BLaER1 (cell line): ENCODE data around the gene ABLIM2.

Experiments used
- H3K27ac ChIP-seq: shearing (Covaris generic); formaldehyde crosslinking; 2 replicates; pipeline ENCODE4 v1.8.1; 2022
- H3K27me3 ChIP-seq: shearing (Covaris generic); formaldehyde crosslinking; 2 replicates; pipeline ENCODE4 v1.8.1; 2022
- H3K36me3 ChIP-seq: shearing (Covaris generic); formaldehyde crosslinking; 2 replicates; pipeline ENCODE4 v1.8.1; 2022
- H3K4me1 ChIP-seq: shearing (Covaris generic); formaldehyde crosslinking; 2 replicates; pipeline ENCODE4 v1.8.1; 2022
- H3K4me2 ChIP-seq: shearing (Covaris generic); formaldehyde crosslinking; 2 replicates; pipeline ENCODE4 v1.8.1; 2022
- H3K4me3 ChIP-seq: shearing (Covaris generic); formaldehyde crosslinking; 2 replicates; pipeline ENCODE4 v1.8.1; 2022
- H3K9ac ChIP-seq: shearing (Covaris generic); formaldehyde crosslinking; 2 replicates; pipeline ENCODE4 v1.8.1; 2022
- H3K9me3 ChIP-seq: shearing (Covaris generic); formaldehyde crosslinking; 2 replicates; pipeline ENCODE4 v1.8.1; 2022
- H4K20me1 ChIP-seq: shearing (Covaris generic); formaldehyde crosslinking; 2 replicates; pipeline ENCODE4 v1.8.1; 2022
- Cebpa-rat ChIP-seq: shearing (Covaris generic); IDR thresholded peaks from 2 replicates; pipeline ENCODE4 v1.8.1; 2022

ABLIM2 gene

DNA sequence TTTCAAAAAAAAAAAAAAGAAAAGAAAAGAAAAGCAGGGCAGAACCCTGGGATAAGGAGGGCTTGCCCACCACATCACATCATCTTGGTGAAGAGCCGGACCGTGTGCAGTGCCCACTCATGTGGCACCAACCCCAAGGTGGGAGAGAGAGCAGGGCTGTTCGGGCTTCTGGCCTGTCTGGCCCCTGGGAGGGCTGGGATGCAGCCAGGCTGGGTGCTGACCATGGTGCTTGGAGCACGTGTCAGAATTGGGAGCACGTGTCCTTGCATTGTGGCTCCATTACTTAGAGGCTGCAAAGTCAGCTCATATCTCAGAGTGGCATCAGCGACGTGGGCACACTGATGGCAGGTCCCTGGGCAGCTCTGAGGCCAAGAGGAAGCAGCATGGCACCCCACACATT, 118.0 kb downstream of the ABLIM2 start:
- Histone ChIP-seq H3K36me3 (no peaks in the 10 kb centered on the region), H3K9ac (no peak overlapping the region), H4K20me1 (peaks cover 28% of the 10 kb centered on the region), H3K4me2 (peak overlapping the region; percentile 96), H3K27ac (peak overlapping the region; percentile 64), H3K9me3 (no peaks in the 10 kb centered on the region), H3K27me3 (0 out of 2 replicates have a peak, but pooled peaks cover 8% of the 10 kb centered on the region), H3K4me3 (no peak overlapping the region), H3K4me1 (peaks cover 100% of the 10 kb centered on the region)
- TF ChIP-seq Cebpa-rat, result no peak

DNA sequence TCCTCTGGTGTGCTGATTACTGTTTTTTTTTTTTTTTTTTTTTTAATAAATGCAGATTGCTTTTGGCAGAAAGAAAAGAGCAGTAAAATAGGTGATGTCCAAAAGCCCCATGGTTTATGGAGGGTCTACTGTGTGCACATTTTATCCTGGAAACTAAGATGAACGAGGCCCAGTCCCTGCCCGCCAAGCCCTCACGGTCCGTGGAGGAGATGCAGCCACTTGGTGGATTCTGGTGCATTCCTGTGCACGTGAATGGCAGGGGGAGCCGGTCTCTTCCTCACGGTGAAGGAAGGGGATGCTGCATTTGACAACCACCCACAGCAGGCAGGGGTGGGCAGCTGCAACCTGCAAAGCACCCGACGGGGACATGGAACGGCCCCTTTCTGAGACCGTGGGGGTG, 118.8 kb downstream of the ABLIM2 start:
- no peak overlapping the region for H3K4me3 ChIP-seq
- TF ChIP-seq Cebpa-rat, result no peak
- H3K9me3 ChIP-seq, result no peaks in the 10 kb centered on the region
- H3K27me3 ChIP-seq, result 0 out of 2 replicates have a peak, but pooled peaks cover 8% of the 10 kb centered on the region
- no peak overlapping the region for H3K9ac ChIP-seq
- H3K27ac ChIP-seq, result no peak overlapping the region
- H3K4me2 ChIP-seq, result peak overlapping the region; percentile 96
- peaks cover 100% of the 10 kb centered on the region for H3K4me1 ChIP-seq
- peaks cover 31% of the 10 kb centered on the region for H4K20me1 ChIP-seq
- H3K36me3 ChIP-seq, result no peaks in the 10 kb centered on the region

DNA sequence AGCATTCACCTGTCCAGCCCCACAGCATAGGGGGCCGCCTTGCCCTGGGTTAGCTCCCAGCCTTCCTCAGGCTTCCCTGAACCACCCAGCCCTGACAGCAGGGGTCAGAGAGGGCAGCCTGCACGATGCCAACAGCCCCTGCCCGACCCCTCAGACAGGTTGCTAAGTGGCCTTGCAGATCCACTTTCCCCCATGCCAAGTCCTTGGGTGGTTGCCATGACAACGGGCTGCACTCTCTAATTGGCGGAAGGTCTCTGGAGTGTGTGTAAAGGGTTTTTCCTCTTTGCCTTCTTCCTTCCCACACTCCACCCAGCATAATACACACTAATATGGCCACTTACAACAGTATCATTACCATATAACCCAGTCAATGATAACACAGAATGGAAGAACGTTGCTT, 119.3 kb downstream of the ABLIM2 start:
- peaks cover 31% of the 10 kb centered on the region for H4K20me1 ChIP-seq
- 0 out of 2 replicates have a peak, but pooled peaks cover 8% of the 10 kb centered on the region for H3K27me3 ChIP-seq
- H3K4me1 ChIP-seq, result peaks cover 98% of the 10 kb centered on the region
- H3K4me3 ChIP-seq, result no peak overlapping the region
- no peaks in the 10 kb centered on the region for H3K9me3 ChIP-seq
- H3K4me2 ChIP-seq, result peak overlapping the region; percentile 96
- no peak overlapping the region for H3K9ac ChIP-seq
- TF ChIP-seq Cebpa-rat, result no peak
- no peaks in the 10 kb centered on the region for H3K36me3 ChIP-seq
- H3K27ac ChIP-seq, result no peak overlapping the region

DNA sequence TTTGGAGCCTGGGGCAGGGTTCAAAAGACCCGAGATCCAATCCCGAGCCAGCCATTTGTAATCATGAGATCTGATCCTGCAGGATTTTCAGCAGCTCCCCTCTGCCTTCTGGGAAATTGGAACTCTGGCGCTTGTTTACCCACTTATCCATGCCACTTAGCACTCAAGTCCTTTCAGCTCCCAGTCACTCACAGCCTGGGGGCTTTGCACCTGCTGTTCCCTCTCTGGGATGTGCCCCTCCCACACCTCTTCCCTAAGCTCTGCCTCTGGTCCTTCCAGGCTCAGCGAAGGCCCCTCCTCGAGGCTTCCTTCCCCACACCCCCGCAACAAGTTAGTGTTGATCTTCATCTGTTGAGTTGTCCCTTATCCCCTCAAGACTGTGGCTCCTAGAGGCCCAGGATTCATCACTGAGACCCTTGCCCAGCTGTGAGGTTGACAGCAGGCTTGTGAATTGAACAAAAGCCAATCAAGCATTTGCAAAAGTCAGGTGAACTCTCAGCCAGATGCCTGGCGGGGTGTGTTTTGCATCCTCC, 119.8 kb downstream of the ABLIM2 start:
- H3K27me3 ChIP-seq, result 0 out of 2 replicates have a peak, but pooled peaks cover 8% of the 10 kb centered on the region
- no peaks in the 10 kb centered on the region for H3K36me3 ChIP-seq
- H3K4me1 ChIP-seq, result peaks cover 98% of the 10 kb centered on the region
- no peaks in the 10 kb centered on the region for H3K9me3 ChIP-seq
- no peak for TF ChIP-seq Cebpa-rat
- H3K4me2 ChIP-seq, result peak overlapping the region; percentile 96
- no peak overlapping the region for H3K9ac ChIP-seq
- no peak overlapping the region for H3K4me3 ChIP-seq
- H4K20me1 ChIP-seq, result peaks cover 36% of the 10 kb centered on the region
- H3K27ac ChIP-seq, result no peak overlapping the region

DNA sequence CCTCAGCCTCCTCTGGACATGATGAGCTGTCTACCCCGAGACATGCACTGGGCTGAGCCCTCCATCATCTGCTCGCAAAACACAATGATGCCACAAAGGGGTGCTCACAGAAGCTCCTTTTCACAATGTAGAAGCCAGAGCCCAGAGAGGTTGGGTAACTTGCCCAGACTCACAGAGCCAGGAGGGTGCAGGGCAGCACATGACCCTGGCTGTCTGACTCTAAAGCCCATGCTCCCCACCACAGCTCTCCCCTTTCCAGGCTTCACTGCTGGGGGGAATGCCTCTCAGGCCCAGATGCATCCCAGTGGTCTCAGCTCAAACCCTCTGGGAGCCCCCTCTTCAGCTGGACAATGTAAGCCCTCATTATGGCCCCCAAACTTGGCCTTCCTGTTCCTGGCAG, 120.5 kb downstream of the ABLIM2 start:
- peaks cover 43% of the 10 kb centered on the region for H4K20me1 ChIP-seq
- no peak overlapping the region for H3K9ac ChIP-seq
- no peak overlapping the region for H3K27ac ChIP-seq
- H3K4me1 ChIP-seq, result peaks cover 98% of the 10 kb centered on the region
- TF ChIP-seq Cebpa-rat, result no peak
- H3K27me3 ChIP-seq, result 0 out of 2 replicates have a peak, but pooled peaks cover 15% of the 10 kb centered on the region
- H3K9me3 ChIP-seq, result no peaks in the 10 kb centered on the region
- H3K4me2 ChIP-seq, result peak overlapping the region; percentile 96
- no peak overlapping the region for H3K4me3 ChIP-seq
- no peaks in the 10 kb centered on the region for H3K36me3 ChIP-seq

DNA sequence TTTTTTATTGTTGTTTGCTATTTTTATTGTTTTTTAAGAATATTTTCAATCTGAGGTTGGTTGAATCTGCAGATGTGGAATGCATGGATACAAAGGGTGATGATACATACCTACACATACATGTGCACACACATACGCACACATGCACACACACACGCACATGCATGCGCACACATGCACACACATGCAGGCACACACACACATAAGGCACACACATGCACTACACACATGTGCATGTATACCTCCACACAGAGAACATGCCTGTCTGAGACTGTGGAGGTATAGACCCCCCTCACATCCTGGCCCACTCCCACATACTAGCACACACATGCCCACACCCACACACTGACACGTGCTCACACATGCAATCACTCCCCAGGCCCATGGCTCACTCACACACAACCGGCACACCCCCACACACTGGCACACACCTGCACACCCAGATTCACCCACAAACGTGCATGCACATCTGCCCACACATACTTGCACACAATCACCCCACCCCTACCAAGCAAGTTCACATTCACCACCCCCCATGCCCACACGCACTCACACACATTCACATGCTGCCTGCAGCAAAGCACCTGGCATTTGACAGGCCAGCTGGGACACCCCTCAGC, 121.4 kb downstream of the ABLIM2 start:
- Histone ChIP-seq H3K4me1 (peaks cover 98% of the 10 kb centered on the region), H3K27me3 (0 out of 2 replicates have a peak, but pooled peaks cover 17% of the 10 kb centered on the region), H3K9me3 (no peaks in the 10 kb centered on the region), H3K4me2 (peak overlapping the region; percentile 96), H3K4me3 (no peak overlapping the region), H3K27ac (no peak overlapping the region), H3K36me3 (no peaks in the 10 kb centered on the region), H4K20me1 (peaks cover 51% of the 10 kb centered on the region), H3K9ac (no peak overlapping the region)
- no peak for TF ChIP-seq Cebpa-rat

DNA sequence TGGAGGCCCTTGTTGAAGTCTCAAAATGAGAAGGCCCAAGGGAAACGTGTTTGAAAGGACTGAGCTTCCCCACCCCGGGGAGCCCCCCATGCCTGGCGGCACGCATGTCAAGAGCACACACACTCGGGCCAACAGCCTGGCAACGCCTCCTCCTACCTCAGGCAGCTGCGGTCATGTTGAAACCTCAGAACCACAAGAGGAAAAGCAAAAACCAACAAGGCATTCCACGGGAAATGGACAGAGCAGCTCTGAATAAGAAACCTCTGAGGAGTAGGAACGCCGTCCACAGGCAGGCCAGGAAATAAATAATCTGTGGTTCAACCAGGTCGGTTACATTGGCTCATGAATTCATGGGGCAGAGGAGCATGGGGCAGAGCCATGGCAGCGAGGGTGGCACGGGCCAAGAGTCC, 123.2 kb downstream of the ABLIM2 start:
- TF ChIP-seq Cebpa-rat, result no peak
- H3K9me3 ChIP-seq, result no peaks in the 10 kb centered on the region
- peak overlapping the region; percentile 76 for H3K4me2 ChIP-seq
- H3K4me3 ChIP-seq, result no peak overlapping the region
- no peak overlapping the region for H3K27ac ChIP-seq
- H3K4me1 ChIP-seq, result peaks cover 82% of the 10 kb centered on the region
- no peak overlapping the region for H3K9ac ChIP-seq
- H3K36me3 ChIP-seq, result no peaks in the 10 kb centered on the region
- H3K27me3 ChIP-seq, result 0 out of 2 replicates have a peak, but pooled peaks cover 17% of the 10 kb centered on the region
- H4K20me1 ChIP-seq, result peaks cover 55% of the 10 kb centered on the region

GRCh38 chr4:8033829-8034528, 124.6 kb downstream of the ABLIM2 start:
- Histone ChIP-seq H3K9me3 (no peaks in the 10 kb centered on the region), H3K36me3 (no peaks in the 10 kb centered on the region), H3K4me3 (no peak overlapping the region), H3K4me1 (peaks cover 68% of the 10 kb centered on the region), H3K27me3 (0 out of 2 replicates have a peak, but pooled peaks cover 17% of the 10 kb centered on the region), H4K20me1 (peaks cover 55% of the 10 kb centered on the region), H3K27ac (no peak overlapping the region), H3K4me2 (peak overlapping the region; percentile 77), H3K9ac (no peak overlapping the region)
- TF ChIP-seq Cebpa-rat, result no peak

GRCh38 chr4:8033067-8033755, 125.4 kb downstream of the ABLIM2 start:
- Histone ChIP-seq H3K36me3 (no peaks in the 10 kb centered on the region), H3K4me1 (peaks cover 62% of the 10 kb centered on the region), H3K27ac (no peak overlapping the region), H3K4me2 (peak overlapping the region; percentile 77), H3K9me3 (no peaks in the 10 kb centered on the region), H3K9ac (no peak overlapping the region), H4K20me1 (peaks cover 53% of the 10 kb centered on the region), H3K4me3 (no peak overlapping the region), H3K27me3 (0 out of 2 replicates have a peak, but pooled peaks cover 15% of the 10 kb centered on the region)
- no peak for TF ChIP-seq Cebpa-rat
